Measurements from ENCODE around the gene PITPNC1. TPM values are rescaled to one million over a fixed set of nuclear protein-coding genes. Genes with fewer than 3 reads are reported as not detected.

Gene PITPNC1
- total RNA-seq, 1 donor: 25.7 TPM

DNA sequence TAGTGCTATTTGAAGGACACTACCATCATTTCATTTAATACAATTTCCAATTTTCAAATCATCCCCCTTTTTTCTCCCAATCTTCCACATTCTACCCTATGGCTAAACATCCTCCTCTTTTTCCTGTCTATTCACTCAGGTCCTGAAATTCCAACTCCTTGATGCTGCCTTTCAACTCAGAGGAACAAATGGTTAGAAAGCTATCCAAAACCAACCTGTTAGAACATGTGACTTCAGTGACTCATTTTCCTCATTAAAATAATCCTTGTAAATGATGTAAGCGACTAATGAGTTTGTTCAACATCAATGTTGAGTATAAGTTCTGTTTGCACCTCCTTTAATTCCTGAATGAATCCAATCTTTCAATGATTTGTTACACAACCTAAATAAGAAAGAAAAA, 16.2 kb upstream of the PITPNC1 start:
- DNase-seq (ENCODE audit: low read depth): no peak
- H3K4me3 ChIP-seq (ENCODE audit: low read depth, low read length): no peak overlapping the region
- TF ChIP-seq, protein P1, sequence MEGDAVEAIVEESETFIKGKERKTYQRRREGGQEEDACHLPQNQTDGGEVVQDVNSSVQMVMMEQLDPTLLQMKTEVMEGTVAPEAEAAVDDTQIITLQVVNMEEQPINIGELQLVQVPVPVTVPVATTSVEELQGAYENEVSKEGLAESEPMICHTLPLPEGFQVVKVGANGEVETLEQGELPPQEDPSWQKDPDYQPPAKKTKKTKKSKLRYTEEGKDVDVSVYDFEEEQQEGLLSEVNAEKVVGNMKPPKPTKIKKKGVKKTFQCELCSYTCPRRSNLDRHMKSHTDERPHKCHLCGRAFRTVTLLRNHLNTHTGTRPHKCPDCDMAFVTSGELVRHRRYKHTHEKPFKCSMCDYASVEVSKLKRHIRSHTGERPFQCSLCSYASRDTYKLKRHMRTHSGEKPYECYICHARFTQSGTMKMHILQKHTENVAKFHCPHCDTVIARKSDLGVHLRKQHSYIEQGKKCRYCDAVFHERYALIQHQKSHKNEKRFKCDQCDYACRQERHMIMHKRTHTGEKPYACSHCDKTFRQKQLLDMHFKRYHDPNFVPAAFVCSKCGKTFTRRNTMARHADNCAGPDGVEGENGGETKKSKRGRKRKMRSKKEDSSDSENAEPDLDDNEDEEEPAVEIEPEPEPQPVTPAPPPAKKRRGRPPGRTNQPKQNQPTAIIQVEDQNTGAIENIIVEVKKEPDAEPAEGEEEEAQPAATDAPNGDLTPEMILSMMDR (IDR thresholded peaks at IDR 0.05; ENCODE audit: insufficient read depth, low read length): no peak

DNA sequence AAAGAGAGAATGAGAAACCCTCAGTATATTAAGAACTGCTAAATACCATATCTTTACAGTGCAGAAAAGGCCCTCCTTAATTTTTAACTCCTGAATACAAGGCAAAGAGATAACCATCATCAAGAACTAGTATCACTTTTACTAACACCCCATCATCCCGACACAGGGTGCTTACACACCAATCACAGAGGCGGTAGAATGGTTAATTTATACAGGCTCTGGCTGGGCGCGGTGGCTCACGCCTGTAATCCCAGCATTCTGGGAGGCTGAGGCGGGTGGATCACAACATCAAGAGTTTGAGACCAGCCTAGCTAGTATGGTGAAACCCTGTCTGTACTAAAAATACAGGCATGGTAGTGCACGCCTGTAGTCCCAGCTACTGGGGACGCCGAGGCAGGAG, 14.9 kb upstream of the PITPNC1 start:
- TF ChIP-seq, protein P1 (IDR thresholded peaks at IDR 0.05; ENCODE audit: insufficient read depth, low read length): no peak
- no peak overlapping the region for H3K4me3 ChIP-seq (ENCODE audit: low read depth, low read length)
- no peak for DNase-seq (ENCODE audit: low read depth)

GRCh38 chr17:67364847-67365737, 12.0 kb upstream of the PITPNC1 start:
- H3K4me3 ChIP-seq (ENCODE audit: low read depth, low read length): peak overlapping the region; percentile 99
- DNase-seq (ENCODE audit: low read depth): no peak
- TF ChIP-seq, protein P1 (IDR thresholded peaks at IDR 0.05; ENCODE audit: insufficient read depth, low read length): no peak

DNA sequence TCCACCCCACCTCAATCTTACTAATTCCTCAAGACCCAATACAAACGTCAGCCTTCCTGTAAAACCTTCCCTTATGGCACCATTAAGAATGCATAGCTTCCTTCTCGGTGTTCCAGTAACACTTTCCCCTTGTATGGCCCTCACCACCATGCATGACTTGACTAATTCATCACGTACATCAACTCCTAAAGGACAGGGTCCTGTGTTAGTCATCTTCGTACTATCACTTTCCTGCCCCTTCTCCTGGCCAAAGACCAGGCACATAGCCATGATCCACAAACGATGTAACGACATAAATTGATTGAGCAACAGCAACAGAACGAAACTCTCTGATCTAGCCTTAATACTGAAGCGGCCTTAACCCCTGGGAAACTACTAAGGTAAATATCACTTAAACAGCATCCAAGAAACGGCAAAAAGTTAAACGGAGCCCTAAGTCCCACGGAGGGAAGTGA, 11.3 kb upstream of the PITPNC1 start:
- peak overlapping the region; percentile 99 for H3K4me3 ChIP-seq (ENCODE audit: low read depth, low read length)
- TF ChIP-seq, protein P1 (IDR thresholded peaks at IDR 0.05; ENCODE audit: insufficient read depth, low read length): no peak
- peak; percentile 70 for DNase-seq (ENCODE audit: low read depth)

- H3K4me3 ChIP-seq (ENCODE audit: low read depth, low read length): peak within 1 kb of the TSS; percentile 99
- TF ChIP-seq, protein P1 (IDR thresholded peaks at IDR 0.05; ENCODE audit: insufficient read depth, low read length): no peak
- peak; percentile 88 for DNase-seq (ENCODE audit: low read depth)
Measured at GRCh38 chr17:67366193-67367157, 10.6 kb upstream of the PITPNC1 start, which contains the start of gene PSMD12. PSMD12 (minus strand) TSS chr17:67366577; CDS start chr17:67366519, 58 bp downstream.

DNA sequence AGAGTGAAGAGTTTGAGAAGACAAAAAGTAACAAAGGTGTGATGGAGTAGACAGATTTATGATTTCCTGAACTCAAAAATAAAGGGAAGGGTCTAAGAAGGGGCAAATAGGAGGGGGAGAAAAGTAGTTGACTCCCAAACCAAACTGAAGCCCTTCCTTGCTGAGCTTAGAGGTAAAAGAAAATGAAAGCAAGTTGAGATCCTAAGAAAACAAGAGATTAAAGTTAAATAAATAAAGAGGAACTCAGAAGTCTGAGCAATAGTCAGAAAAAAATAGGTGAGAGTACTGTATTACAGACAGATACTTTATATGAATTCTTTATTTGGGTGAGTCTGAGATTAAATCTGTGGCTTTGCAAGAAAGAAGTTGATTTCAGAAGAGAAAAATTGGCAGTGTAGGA, 7.4 kb upstream of the PITPNC1 start:
- TF ChIP-seq, protein P1 (IDR thresholded peaks at IDR 0.05; ENCODE audit: insufficient read depth, low read length): no peak
- no peak for DNase-seq (ENCODE audit: low read depth)
- H3K4me3 ChIP-seq (ENCODE audit: low read depth, low read length): no peak overlapping the region

Measured in fibroblast of the aortic adventitia (primary cell).